Measurements from ENCODE around the gene GNPTG.

The GNPTG gene

DNA sequence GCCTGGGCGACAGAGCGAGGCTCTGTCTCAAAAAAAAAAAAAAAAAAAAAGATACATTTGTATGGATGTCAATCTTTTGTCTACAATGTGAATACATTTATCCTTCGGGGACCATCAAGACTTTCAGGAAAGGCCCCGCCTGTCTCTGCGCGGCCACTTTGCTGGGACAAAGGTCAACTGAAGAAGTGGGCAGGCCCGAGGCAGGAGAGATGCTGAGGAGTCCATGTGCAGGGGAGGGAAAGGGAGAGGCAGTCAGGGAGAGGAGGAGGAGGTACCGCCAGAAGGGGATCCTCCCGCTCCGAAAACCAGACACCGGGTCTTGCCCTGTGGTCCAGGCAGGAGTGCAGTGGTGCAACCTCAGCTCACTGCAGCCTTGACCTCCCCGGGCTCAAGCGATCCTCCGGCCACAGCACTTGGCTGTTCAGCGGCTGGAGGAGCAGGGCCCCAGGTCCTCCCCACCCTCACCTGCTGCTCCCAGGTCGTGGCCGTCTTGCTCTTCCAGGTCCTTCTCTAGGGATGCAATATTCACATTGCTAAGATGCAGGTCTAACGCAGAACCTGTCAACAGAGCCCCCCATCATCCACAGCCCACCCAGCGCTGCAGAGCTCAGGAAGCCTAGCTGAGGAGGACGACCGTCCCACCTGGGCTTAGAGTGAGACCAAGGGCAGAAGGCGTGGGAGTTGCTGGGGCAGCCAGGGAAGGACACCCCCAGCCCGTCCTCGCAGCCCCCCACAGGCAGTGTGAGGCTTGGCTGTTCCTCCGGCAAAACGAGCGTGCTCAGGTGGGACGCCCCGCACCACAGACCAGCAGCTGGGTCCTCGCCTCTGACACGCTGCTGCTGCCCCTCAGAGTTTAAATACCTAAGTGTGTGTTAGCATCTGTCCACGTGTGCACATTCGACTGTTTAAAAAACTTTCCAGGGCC lies 19.6 kb downstream of the GNPTG start:
- no peak for DNase-seq (ENCODE audit: low read depth in 4 of 4, low spot score in 1 of 4)

DNA sequence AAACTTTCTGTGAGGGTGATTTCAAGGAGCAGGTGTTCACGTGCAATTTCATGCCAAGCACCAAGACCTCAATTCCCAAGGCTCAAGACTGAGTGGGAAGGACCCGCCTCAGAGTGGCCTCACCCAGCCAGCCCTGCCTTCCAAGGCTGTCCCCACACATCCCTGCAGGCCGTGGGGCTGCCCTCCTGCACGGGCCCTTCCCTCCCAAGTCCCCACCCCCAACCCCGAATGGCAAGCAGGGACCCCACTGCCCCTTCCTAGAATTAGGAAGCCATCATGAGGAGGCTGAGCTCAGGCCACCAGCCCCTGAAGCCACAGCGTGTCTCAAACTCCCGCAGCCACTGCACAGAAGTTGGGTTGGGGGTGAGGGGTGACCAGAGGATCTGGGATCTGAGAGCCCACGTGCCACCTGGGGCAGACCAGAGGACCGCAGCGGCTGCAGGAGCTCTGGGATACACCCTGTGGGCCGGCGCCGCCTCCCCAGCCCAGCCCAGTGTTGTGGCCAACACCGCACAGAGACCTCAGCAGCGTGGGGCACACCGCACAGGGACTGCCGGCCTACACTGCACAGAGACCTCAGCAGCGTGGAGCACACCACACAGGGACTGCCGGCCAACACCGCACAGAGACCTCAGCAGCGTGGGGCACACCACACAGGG lies 20.7 kb downstream of the GNPTG start:
- no peak for DNase-seq (ENCODE audit: low read depth in 4 of 4, low spot score in 1 of 4)

DNA sequence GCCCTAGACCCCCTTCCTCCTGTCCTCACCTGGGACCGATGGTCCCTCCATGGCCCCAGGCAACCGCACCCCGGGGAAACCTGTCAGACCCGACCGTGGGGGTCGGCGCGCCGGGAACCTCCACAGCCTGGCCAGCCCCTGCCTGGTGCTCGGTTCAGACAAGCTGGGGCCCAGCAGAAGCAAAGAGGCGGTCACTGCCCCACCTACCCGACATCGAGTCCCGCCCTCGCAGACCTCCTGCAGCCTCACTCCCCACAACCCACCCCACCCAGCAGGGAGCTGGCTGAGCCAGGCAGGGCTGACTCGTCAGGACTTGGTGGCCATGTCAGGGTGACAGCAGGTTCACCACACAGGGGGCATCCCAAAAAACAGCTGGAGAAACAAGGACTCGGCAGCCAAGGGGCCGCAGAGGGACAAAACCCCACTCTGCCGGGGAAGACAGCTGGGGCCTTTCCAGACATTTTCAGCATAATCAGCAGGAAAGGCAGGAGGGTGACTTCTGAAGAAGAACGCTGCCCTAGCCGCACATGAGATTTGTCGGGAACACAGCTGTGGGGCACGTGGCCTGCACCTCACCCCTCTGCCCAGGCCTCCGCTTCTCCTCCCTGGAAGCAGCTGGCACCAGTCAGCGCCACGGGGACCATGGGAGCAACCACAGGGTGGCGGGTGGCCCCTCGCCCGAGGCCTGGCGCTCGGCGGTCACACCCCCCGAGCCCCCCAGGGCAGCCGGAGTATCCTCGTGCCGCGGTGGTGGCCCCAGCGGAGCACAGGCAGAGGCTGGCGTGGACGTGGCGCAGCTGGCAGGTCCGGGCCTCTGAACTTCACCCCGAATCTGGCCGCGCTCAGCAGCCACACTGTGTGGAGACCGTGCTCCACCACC lies 22.9 kb downstream of the GNPTG start:
- DNase-seq (ENCODE audit: low read depth in 4 of 4, low spot score in 1 of 4), result no peak

DNA sequence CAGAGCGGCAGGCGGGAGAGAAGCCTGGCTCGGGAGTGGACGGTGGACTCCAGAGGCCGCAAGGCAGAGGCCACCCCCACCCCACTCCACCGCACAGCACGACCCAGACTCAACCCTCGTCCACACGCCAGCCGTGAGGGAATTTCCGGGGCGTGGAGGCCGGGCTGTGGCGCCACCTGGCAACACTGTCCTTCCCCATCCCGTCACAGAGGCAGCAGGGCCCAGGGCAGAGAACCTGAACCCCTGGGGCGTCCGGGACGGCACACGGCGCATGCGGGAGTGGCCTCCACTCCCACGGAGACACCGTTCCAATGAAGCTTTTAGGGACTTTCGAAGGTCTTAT lies 23.5 kb downstream of the GNPTG start:
- no peak for DNase-seq (ENCODE audit: low read depth in 4 of 4, low spot score in 1 of 4)

DNA sequence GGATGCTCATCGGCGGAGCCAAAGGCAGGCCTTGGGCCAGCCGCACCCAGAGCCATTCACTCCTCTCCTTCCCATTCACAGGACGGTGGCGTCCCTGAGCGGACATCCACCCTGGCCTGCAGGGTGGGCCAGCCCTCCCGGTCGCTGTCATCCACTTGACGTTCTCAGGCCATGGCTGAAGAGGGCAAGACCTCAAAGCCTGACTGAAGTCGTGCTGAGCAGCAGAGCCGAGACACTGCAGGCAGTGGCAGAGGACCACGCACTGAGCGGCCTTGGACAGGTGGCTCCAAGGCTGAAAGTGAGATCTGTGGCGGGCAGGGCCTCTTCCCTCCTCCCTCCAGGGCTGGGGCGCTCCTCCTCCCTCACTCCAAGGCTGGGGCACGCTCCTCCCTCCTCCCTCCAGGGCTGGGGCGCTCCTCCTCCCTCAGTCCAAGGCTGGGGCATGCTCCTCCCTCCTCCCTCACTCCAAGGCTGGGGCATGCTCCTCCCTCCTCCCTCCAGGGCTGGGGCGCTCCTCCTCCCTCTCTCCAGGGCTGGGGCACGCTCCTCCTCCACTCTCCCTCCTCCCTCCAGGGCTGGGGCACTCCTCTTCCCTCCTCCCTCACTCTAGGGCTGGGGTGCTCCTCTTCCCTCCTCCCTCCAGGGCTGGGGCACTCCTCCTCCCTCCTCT lies 24.1 kb downstream of the GNPTG start:
- DNase-seq (ENCODE audit: low read depth in 4 of 4, low spot score in 1 of 4), result no peak

DNA sequence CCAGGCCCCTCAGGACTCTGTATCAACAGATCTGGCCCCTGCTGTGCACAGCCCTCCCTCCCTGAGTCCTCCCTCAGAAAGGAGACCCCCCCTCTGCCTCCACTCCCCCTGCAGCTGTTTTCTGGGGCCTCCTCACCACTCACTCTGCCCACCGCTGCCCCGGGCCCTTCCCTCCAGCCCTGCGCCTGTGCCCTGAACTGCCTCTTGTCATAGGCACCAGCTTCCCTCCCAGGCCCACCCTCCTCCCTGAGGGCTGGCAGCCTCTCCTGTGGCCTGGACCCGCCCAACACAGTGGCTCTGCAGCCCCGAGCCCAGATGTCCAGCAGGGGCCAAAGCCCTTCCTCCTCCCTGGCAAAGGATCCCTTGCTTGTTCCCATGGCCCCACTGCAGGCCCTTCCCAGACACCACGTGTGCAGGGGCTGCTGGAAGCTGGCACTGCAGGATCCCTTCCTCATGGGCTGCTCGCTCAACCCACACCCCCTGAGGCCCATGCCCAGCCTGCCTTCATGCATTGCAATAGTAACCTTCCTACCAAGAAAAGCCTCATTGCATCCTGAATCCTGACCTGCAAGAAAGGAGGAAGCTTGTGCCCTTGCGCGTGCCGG lies 25.8 kb downstream of the GNPTG start:
- no peak for DNase-seq (ENCODE audit: low read depth in 4 of 4, low spot score in 1 of 4)

DNA sequence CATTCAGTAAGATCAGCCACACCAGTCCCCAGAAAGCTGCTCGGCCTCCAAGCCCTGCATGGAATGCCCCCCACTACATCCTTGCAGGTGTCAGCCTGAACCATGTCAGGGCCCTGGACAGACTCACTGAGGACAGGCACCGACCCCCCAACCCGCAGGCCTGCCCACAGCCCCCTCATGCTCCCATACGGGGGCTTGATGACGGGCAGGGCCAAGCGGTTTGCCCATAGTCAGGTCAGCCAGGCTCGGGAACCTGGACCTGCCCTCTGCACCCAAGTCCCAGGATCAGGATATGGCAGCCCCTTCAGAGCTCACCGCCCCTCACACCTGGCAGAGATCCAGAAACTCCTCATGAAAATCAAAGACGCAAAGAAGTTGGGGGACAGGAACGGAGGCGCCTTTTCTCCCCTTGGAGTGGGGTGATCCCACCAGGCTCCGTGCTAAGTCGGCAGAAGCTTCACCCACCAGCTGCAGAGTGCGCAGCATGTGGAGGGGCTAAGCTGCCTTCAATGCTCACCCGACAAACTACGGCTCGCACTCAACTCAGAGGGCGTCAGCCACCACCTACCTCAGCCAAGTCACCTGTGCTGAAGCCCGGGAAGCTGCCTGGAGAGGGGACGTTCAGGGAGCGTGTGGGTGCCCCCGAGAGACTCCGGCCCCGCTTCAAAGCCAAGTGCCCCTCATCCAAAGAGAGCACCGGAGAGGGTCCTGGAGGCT lies 26.5 kb downstream of the GNPTG start:
- no peak for DNase-seq (ENCODE audit: low read depth in 4 of 4, low spot score in 1 of 4)

DNA sequence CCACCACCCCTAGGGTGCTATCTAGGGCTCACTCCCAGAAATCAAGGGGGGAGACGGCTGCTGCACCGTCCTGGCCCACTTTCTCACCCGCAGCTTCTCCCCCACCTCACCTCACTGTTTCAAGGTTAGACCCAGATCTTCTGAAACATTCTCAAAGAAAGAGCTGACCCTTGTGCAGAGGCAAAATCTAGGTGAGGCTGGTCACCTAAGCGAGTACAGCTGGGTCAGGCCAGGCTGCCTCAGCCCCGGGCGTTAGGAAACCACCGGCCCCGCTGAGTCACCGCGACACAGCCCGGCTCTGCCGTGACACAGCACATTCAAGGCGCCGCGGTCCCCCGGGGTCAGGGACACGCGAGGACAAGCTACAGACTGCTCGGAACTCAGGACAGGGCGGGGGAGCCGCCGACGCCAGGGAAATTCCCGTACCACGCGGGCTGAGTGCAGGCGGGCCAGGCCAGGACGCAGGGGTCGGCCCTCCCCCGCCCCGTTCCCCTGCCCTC lies 27.1 kb downstream of the GNPTG start:
- peak; percentile 30 to 68 (median 56) for DNase-seq (ENCODE audit: low read depth in 4 of 4, low spot score in 1 of 4)

DNA sequence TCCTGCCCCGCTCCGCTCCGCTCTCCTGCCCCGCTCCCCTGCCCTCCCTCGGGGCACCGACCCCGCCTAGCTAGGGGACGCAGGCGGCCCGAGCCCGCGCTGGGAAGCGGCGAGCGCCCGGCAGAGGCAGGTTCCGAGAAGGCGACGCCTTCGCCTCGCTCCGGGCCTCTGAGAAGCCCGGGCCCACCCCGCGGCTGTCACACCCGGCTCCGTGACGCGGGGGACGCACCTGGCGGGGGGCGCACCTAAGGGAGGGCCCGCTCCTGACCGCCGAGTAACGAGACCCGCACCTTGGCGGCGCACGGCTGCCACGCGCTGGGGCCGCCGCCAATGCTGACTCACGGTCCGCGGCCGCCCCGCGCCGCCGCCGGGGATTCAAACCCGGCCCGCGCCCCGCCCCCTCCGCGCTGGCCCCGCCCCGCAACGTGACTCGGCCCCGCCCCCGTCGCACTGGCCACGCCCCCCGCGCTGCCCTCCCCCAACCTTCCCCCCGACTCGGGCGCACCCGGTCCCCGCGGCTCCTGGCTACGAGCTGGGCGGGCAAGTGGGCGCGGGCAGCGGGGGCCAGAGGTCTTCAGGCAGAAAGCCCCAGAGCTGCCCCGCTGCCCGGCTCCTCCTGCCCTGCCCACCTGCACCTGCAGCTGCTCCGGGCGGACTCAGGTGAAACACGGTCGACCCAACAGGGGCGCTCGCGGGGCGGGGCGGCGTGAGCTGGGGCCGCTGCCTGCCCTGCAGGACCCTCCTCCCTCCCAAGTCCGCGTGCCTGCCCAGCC lies 27.8 kb downstream of the GNPTG start:
- peak; percentile 53 to 70 (median 66) for DNase-seq (ENCODE audit: low read depth in 4 of 4, low spot score in 1 of 4)

DNA sequence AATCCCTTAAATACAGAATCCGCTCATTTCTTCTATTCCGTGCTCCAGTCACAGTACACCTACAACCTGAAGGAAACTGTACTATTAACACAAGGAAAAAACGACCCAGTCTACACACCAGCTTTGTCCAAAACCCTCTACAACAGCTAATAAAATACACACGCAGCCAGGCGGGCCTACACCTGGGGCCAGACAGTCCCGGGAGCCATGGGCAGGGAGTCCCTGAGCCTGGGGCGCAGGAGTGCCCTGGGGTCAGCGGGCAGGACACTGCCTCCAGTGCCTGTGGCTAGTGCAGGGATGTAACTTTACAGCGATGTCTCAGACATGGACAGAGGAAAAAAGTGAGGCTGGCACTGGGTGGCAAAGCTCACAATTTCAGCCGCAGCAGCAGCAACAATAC lies 28.5 kb downstream of the GNPTG start:
- no peak for DNase-seq (ENCODE audit: low read depth in 4 of 4, low spot score in 1 of 4)

DNA sequence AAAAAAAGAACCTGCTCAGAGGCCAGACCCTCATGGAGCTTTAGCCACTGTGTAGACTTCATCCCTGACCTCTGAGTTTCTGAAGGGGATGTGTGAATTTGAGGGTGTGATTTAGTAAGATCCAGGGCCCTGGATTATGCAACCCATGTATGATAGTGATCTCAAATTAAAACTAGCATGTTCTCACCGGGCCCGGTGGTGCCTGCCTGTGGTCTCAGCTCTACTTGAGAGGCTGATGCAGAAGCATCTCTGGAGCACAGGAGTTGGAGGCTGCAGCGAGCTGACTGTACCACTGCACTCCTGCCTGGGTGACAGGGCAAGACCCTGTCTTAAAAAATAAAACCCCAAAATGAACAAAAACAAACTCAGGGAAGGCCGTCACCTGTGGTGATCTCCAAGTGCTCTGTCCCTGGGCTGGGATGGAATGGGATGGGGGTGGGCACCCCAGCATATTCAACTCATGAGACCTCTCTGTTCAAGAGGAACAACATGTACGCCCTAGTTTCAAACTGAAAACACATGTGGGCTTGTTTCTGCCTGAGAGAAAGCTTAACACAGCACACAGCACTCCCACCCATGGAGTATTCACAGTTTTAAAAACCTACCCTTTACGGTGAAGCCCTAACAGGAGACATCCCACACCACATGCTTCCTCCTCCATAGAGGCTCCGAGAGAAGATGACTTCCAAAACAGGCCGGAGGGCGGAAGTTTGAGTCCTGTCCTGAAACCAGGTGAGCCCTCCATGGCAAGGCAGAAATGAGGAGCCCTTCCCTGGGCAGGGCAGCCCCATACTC lies 30.1 kb downstream of the GNPTG start:
- no peak for DNase-seq (ENCODE audit: low read depth in 4 of 4, low spot score in 1 of 4)

DNA sequence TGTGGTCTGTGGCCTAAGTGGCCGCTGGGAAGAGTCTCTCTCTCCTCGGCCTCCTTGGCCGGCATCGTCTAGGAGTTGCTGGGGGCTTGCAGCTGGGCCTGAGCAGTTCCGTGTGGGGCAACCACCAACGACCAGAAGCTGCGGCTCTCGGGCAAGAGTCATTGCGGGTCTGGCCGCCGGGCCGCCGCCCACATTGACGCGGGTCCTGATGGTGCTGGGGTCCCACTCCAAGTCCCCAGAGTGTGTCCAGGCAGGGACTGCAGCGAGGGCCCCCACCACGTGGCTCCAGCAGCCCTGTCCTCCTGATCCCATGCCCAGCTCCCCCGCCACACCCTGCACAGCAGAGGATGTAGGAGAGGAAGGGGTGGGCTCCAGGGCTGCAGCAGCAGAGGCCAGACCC lies 31.8 kb downstream of the GNPTG start:
- DNase-seq (ENCODE audit: low read depth in 4 of 4, low spot score in 1 of 4), result no peak

DNA sequence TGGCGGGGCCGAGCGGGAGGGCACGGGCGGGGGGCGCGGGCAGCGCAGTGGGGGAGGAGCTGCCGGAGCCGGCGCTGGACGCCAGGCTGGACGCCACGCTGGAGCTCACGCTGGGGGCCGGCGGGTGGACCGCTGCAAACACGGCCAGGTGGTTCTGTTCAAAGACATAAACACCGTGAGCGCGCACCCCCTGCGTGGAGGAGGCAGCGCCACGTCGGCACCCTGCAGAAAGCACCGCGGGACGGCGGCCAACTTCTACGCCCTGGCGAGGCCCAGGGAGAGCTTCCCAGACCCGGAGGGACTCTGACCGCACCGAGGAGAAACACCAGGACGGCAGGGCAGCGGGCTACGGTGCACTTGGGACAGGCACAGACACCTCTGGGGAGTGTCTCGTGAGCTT lies 33.5 kb downstream of the GNPTG start:
- DNase-seq (ENCODE audit: low read depth in 4 of 4, low spot score in 1 of 4), result no peak

DNA sequence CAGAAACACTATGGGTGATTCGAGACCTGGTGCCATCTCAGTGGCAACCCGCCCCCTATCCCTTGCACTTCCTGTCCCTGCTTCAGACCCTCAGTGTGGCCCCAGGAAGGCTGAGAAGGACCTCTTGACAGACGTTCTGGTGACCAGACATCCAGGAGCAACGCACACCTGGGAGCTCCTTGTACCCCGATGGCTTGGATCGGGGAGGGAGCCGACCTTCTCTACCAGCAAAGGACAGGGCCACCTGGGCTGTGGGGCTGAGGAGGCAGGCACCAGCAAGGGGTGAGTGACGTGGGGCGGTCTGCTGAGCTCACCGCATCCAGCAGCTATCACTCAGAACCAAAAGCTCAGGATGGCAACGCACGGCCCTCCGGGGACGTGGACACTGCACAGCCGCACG lies 35.6 kb downstream of the GNPTG start:
- no peak for DNase-seq (ENCODE audit: low read depth in 4 of 4, low spot score in 1 of 4)

DNA sequence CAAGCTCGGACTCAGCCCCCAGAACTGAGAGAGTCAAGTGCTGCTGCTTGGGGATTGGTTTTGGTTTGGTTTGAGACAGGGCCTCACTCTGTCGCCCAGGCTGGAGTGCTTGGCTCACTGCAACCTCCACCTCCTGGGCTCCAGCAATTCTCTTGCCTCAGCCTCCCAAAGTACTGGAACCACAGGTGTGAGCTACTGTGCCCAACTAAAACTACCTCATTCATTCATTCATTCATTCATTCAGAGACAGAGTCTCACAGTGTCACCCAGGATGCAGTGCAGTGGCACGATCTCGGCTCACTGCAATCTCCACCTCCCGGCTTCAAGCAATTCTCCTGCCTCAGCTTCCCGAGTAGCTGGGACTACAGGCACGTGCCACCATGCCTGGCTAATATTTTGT lies 38.0 kb downstream of the GNPTG start:
- DNase-seq (ENCODE audit: low read depth in 4 of 4, low spot score in 1 of 4), result no peak

DNA sequence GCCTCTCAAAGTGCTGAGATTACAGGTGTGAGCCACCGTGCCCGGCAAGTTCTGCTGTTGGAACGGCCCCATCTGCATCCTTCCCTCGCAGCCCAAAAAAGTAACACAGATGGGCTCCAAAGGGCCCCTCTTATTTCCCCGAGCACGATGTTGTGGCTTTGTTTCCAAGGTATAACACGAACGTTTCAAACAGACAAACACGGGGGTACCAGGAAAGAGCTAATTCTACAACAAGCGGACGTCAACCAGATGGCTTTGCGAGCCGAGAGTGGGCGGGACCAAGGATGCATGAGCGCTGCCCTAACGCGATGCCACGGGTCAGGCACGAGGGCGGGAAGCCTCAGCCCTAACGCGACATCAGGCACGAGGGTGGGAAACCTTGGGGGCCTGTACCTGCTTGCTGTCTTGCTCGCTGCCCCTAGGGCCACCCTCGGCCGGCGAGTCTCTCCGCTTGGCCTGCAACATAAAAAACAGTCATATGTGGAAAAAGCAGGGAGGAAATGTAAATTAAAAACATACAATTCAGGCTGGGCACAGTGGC lies 38.6 kb downstream of the GNPTG start:
- no peak for DNase-seq (ENCODE audit: low read depth in 4 of 4, low spot score in 1 of 4)

DNA sequence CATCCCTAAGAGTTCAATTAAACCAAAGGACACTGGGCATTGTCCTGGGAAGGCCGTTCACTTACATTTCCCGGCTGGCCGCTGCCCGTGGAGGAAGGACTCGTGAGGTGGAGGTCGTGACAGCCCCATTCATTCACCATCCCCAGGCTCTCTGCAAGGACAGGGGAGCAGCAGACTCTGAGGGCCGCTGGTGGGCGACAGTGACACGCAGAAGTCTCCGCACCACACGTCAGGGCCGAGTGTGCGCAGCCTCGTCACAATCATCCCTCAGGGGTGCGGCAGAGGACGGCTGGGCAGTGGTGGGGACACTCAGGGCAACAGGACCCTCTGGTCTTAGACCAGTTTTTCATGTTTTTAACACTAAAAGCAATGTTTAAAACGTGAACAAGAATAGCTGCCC lies 41.1 kb downstream of the GNPTG start:
- DNase-seq (ENCODE audit: low read depth in 4 of 4, low spot score in 1 of 4), result no peak

DNA sequence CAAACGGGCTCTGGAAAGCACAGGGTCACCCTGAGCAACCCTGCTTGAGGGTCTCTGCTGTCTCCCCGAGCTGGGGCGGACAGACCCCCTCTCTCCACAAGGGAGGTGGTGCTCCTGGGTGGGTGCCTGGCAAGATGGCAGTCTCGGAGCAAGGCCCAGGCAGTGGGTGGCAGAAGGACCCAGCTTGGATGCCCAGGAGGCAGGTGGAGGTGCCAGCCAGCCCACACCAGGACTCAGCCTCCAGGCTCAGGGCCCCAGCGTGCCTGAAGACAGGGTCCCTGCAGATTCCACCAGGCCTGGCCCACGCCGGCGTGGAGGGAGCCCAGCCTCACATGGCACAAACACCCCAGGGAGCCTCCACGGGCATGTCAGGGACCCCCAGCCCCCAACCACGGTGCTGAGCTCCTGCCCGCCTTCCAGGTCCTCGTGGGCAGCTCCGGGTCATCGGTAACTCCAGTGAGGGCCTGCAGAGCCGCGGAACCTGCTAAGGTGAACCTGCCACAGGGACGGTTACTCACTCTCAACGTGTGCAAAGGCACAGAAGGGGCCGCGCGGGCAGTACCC lies 42.0 kb downstream of the GNPTG start:
- DNase-seq (ENCODE audit: low read depth in 4 of 4, low spot score in 1 of 4), result no peak
